ENCODE data around the gene GSDME. TPM values are rescaled to one million over a fixed set of nuclear protein-coding genes. Genes with fewer than 3 reads are reported as not detected.
"Not testable (repeated sequence)": the region's sequence is repeated elsewhere in the genome, so short reads cannot be mapped to it uniquely, and the experiment has no call there.

The GSDME gene
- total RNA-seq, 1 donor from 2014 or later = 33.7 TPM

GRCh38 chr7:24742506-24743162 lies 14.6 kb downstream of the GSDME start:
- DNase-seq (ENCODE audit: low read depth) = no peak

GRCh38 chr7:24741679-24742505 lies 15.4 kb downstream of the GSDME start:
- DNase-seq (ENCODE audit: low read depth) = peak; percentile 97

GRCh38 chr7:24740871-24741270 lies 16.4 kb downstream of the GSDME start:
- no peak for DNase-seq (ENCODE audit: low read depth)

GRCh38 chr7:24739306-24739705 lies 18.0 kb downstream of the GSDME start:
- DNase-seq (ENCODE audit: low read depth) = no peak

GRCh38 chr7:24738577-24738976 lies 18.7 kb downstream of the GSDME start:
- no peak for DNase-seq (ENCODE audit: low read depth)

- no peak for DNase-seq (ENCODE audit: low read depth)
These were observed 20.0 kb downstream of the GSDME start for GRCh38 chr7:24737281-24737680.

GRCh38 chr7:24735594-24735993 lies 21.7 kb downstream of the GSDME start:
- not testable (repeated sequence) for DNase-seq (ENCODE audit: low read depth)

GRCh38 chr7:24734306-24734705 lies 23.0 kb downstream of the GSDME start:
- no peak for DNase-seq (ENCODE audit: low read depth)

GRCh38 chr7:24733414-24734060 lies 23.7 kb downstream of the GSDME start:
- no peak for DNase-seq (ENCODE audit: low read depth)

- DNase-seq (ENCODE audit: low read depth) = peak; percentile 55
These were observed 24.4 kb downstream of the GSDME start for GRCh38 chr7:24732646-24733413.

GRCh38 chr7:24731313-24731712 lies 26.0 kb downstream of the GSDME start:
- DNase-seq (ENCODE audit: low read depth) = no peak

- no peak for DNase-seq (ENCODE audit: low read depth)
These were observed 27.3 kb downstream of the GSDME start for GRCh38 chr7:24730018-24730369.

GRCh38 chr7:24729365-24730017 lies 27.8 kb downstream of the GSDME start:
- no peak for DNase-seq (ENCODE audit: low read depth)

- DNase-seq (ENCODE audit: low read depth) = no peak
These were observed 28.5 kb downstream of the GSDME start for GRCh38 chr7:24728503-24729364.

GRCh38 chr7:24728121-24728500 lies 29.2 kb downstream of the GSDME start:
- DNase-seq (ENCODE audit: low read depth) = no peak

- no peak for DNase-seq (ENCODE audit: low read depth)
These were observed 29.8 kb downstream of the GSDME start for GRCh38 chr7:24727154-24728120.

GRCh38 chr7:24725554-24726241 lies 31.6 kb downstream of the GSDME start:
- DNase-seq (ENCODE audit: low read depth) = no peak

Measured in myocyte (in vitro differentiated cells).